Glutamatergic neuron (in vitro differentiated cells): Measurements from ENCODE around the gene PTPRC. TPM values are rescaled to one million over a fixed set of nuclear protein-coding genes. Genes with fewer than 3 reads are reported as not detected.

Experiments used
- DNase-seq: peaks from one replicate; pipeline ENCODE4 v3.0.0; 2022
- H3K27ac Mint-ChIP-seq: one replicate; pipeline ENCODE4 v1.8.0; 2020; ENCODE audit warnings: mild to moderate bottlenecking, mixed read lengths, inconsistent platforms; ENCODE audit not compliant: unreplicated experiment
- H3K27me3 Mint-ChIP-seq: one replicate; pipeline ENCODE4 v1.8.0; 2020; ENCODE audit warnings: mild to moderate bottlenecking, moderate library complexity, mixed read lengths, inconsistent platforms; ENCODE audit not compliant: unreplicated experiment
- H3K36me3 Mint-ChIP-seq: one replicate; pipeline ENCODE4 v1.8.0; 2020; ENCODE audit warnings: mild to moderate bottlenecking, mixed read lengths, inconsistent platforms; ENCODE audit not compliant: unreplicated experiment
- H3K4me1 Mint-ChIP-seq: one replicate; pipeline ENCODE4 v1.8.0; 2020; ENCODE audit warnings: mild to moderate bottlenecking, low read depth, mixed read lengths, inconsistent platforms; ENCODE audit not compliant: unreplicated experiment
- H3K4me3 Mint-ChIP-seq: one replicate; pipeline ENCODE4 v1.8.0; 2020; ENCODE audit warnings: mild to moderate bottlenecking, mixed read lengths, inconsistent platforms; ENCODE audit not compliant: unreplicated experiment
- H3K9me3 Mint-ChIP-seq: one replicate; pipeline ENCODE4 v1.8.0; 2020; ENCODE audit warnings: mild to moderate bottlenecking, moderate library complexity, mixed read lengths, inconsistent platforms; ENCODE audit not compliant: unreplicated experiment
- long read RNA-seq: library from polyadenylated mRNA; unstranded; transcript quantifications from one replicate; pipeline ENCODE4 v2.0.0, GENCODE V29; 2020; ENCODE audit not compliant: unreplicated experiment
- total RNA-seq: library from RNA; stranded (reverse); fragmentation: NEBNext Ultra II Directional; extraction: Animal tissue kit (Norgen Biotek cat#: 25700); gene quantifications from one replicate; pipeline ENCODE4 v1.2.1, GENCODE V29; 2021; ENCODE audit not compliant: unreplicated experiment
- TF ChIP-seq, protein P1 (sequence below): fragments of 200-600 bp; sonication (generic); IDR thresholded peaks from one replicate; pipeline ENCODE4 v1.5.0; 2021; ENCODE audit not compliant: partially characterized antibody, unreplicated experiment

Gene PTPRC, protein sequence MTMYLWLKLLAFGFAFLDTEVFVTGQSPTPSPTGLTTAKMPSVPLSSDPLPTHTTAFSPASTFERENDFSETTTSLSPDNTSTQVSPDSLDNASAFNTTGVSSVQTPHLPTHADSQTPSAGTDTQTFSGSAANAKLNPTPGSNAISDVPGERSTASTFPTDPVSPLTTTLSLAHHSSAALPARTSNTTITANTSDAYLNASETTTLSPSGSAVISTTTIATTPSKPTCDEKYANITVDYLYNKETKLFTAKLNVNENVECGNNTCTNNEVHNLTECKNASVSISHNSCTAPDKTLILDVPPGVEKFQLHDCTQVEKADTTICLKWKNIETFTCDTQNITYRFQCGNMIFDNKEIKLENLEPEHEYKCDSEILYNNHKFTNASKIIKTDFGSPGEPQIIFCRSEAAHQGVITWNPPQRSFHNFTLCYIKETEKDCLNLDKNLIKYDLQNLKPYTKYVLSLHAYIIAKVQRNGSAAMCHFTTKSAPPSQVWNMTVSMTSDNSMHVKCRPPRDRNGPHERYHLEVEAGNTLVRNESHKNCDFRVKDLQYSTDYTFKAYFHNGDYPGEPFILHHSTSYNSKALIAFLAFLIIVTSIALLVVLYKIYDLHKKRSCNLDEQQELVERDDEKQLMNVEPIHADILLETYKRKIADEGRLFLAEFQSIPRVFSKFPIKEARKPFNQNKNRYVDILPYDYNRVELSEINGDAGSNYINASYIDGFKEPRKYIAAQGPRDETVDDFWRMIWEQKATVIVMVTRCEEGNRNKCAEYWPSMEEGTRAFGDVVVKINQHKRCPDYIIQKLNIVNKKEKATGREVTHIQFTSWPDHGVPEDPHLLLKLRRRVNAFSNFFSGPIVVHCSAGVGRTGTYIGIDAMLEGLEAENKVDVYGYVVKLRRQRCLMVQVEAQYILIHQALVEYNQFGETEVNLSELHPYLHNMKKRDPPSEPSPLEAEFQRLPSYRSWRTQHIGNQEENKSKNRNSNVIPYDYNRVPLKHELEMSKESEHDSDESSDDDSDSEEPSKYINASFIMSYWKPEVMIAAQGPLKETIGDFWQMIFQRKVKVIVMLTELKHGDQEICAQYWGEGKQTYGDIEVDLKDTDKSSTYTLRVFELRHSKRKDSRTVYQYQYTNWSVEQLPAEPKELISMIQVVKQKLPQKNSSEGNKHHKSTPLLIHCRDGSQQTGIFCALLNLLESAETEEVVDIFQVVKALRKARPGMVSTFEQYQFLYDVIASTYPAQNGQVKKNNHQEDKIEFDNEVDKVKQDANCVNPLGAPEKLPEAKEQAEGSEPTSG (N-terminal part only)
- total RNA-seq: not detected
- long read RNA-seq: 0 reads

DNA sequence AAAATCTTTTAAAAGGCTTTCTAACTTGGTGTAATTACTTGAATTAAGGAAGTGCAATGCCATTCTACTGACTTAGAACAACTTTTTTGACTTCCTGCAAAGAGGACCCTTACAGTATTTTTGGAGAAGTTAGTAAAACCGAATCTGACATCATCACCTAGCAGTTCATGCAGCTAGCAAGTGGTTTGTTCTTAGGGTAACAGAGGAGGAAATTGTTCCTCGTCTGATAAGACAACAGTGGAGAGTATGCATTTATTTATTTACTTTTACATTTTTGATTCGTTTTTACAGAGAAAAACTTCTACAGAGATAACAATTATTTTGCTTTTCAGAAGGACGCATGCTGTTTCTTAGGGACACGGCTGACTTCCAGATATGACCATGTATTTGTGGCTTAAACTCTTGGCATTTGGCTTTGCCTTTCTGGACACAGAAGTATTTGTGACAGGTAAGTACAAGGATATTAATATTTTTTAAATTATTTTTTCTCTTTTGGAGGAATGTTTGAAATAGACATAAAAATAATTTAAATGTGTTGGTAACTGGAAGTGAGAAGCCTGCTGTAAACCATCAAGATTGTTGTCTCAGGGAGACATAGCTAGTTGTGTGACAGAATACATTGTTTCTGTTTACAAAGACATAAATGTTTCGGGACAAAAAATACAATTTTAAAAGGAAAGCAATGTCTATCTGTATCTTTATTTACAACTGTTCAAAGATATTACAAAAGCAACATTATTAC lies at the start of gene PTPRC:
Gene PTPRC (plus strand): TSS at position 147 of the 742 bp plus-strand sequence. CDS start 229 bp downstream, at position 376.
- Mint-ChIP-seq H3K36me3 (no peaks in the 10 kb centered on the region), H3K27ac (no peak within 1 kb of the TSS), H3K9me3 (no peaks in the 10 kb centered on the region), H3K4me3 (no peak within 1 kb of the TSS), H3K27me3 (no peaks in the 10 kb centered on the region), H3K4me1 (no peaks in the 10 kb centered on the region)
- no peak for DNase-seq
- TF ChIP-seq, protein P1, sequence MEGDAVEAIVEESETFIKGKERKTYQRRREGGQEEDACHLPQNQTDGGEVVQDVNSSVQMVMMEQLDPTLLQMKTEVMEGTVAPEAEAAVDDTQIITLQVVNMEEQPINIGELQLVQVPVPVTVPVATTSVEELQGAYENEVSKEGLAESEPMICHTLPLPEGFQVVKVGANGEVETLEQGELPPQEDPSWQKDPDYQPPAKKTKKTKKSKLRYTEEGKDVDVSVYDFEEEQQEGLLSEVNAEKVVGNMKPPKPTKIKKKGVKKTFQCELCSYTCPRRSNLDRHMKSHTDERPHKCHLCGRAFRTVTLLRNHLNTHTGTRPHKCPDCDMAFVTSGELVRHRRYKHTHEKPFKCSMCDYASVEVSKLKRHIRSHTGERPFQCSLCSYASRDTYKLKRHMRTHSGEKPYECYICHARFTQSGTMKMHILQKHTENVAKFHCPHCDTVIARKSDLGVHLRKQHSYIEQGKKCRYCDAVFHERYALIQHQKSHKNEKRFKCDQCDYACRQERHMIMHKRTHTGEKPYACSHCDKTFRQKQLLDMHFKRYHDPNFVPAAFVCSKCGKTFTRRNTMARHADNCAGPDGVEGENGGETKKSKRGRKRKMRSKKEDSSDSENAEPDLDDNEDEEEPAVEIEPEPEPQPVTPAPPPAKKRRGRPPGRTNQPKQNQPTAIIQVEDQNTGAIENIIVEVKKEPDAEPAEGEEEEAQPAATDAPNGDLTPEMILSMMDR: no peak

DNA sequence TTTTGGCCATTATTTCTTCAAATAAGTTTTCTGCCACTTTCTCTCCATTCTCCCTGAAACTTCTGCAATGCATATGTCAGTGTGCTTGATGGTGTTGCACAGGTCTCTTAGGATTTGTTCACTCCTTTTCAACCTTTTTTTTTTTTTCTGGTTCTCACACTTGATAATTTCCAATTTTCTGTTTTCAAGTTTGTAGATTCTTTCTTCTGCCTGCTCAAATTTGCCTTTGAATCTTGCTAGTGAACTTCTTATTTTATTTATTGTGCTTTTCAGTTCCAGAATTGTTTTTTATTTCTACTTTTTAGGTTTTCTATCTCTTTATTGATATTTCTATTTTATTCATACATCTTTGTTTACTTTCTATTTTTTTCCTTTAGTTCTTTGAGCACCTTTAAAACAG lies 48.4 kb upstream of the PTPRC start:
- Mint-ChIP-seq H3K4me1 (no peaks in the 10 kb centered on the region), H3K4me3 (no peak overlapping the region), H3K27ac (no peak overlapping the region), H3K36me3 (no peaks in the 10 kb centered on the region), H3K27me3 (no peaks in the 10 kb centered on the region), H3K9me3 (peaks cover 2% of the 10 kb centered on the region)
- TF ChIP-seq, protein P1: no peak
- no peak for DNase-seq

DNA sequence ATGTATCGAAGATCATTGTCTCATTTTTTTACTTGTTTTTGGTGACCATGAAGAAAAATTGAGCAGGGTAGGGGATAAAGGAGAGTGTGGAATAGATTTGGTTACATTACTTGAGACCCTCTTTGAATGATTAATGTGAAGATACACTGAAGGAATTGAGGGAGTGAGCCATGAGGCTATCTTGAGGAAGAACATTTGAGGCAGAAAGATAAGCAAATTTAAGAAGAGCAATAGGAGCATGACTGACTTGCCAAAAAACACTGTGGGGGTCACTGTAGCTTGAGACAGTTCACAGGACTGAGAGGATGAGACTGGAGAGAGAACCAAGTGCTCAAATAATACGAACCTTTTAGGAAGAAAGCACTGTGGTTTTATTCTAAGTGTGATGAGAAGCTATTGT lies 43.1 kb upstream of the PTPRC start:
- Mint-ChIP-seq H3K27me3 (no peaks in the 10 kb centered on the region), H3K9me3 (peaks cover 2% of the 10 kb centered on the region), H3K4me3 (no peak overlapping the region), H3K27ac (no peak overlapping the region), H3K36me3 (no peaks in the 10 kb centered on the region), H3K4me1 (no peaks in the 10 kb centered on the region)
- DNase-seq: no peak
- TF ChIP-seq, protein P1: no peak

DNA sequence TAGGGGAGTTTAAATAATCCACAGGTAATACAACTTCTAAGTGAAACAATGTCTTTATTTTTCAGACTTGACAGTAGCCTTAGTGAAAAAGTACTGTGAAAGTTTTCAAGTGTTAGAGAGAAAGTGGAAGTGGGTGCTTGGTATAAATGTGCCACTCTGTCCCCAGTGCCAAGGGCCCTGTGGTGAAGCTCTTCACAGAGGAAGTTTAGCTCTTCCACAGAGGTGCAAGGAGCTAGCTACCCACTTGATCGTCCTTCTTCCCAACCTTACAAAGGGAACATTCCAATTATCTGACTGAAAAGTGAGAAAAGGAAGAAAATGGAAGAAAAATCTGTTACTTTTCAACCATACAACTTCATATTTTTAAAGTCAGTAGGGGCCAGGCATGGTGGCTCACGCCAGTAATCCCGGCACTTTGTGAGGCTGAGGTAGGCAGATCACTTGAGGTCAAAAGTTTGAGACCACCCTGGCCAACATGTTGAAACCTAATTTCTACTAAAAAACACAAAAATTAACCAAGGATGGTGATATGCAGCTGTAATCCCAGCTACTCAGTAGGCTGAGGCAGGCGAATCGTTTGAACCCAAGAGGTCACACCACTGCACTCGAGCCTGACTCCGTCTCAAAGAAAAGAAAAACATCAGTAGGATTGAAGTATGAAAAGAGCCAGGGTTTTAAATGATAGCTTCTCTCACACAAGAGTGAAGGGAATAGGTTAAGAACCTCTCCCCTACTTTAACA lies 41.0 kb upstream of the PTPRC start:
- no peaks in the 10 kb centered on the region for H3K4me1 Mint-ChIP-seq
- peaks cover 2% of the 10 kb centered on the region for H3K9me3 Mint-ChIP-seq
- H3K27ac Mint-ChIP-seq: no peak overlapping the region
- DNase-seq: no peak
- H3K36me3 Mint-ChIP-seq: no peaks in the 10 kb centered on the region
- no peaks in the 10 kb centered on the region for H3K27me3 Mint-ChIP-seq
- no peak overlapping the region for H3K4me3 Mint-ChIP-seq
- TF ChIP-seq, protein P1: no peak
